ENCODE data around the gene SHLD1. TPM values are rescaled to one million over a fixed set of nuclear protein-coding genes. Genes with fewer than 3 reads are reported as not detected.
A peak's percentile ranks its signal among the peaks of the same experiment; 100 is the strongest.
"Not testable (repeated sequence)": the region's sequence is repeated elsewhere in the genome, so short reads cannot be mapped to it uniquely, and the experiment has no call there.

Gene SHLD1, protein sequence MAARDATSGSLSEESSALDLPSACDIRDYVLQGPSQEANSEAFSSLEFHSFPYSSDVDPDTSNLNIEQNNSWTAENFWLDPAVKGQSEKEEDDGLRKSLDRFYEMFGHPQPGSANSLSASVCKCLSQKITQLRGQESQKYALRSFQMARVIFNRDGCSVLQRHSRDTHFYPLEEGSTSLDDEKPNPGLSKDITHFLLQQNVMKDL
- total RNA-seq: 1 to 10 TPM; 4.6 to 5.3 TPM

GRCh38 chr20:5749952-5750779, at the start of gene SHLD1:
SHLD1 (plus strand) TSS chr20:5750401; CDS start chr20:5772866, 22,465 bp downstream.
- no peaks in the 10 kb centered on the region for H3K36me3 ChIP-seq
- H3K4me1 ChIP-seq (ENCODE audit: control insufficient read depth in 1 of 2, low read depth in 2 of 2): peaks cover 5 to 10% of the 10 kb centered on the region in 2 donors
- peak within 1 kb of the TSS; percentile 92 for H3K4me3 ChIP-seq
- peak; percentile 85 for ATAC-seq (ENCODE audit: insufficient number of reproducible peaks, low FRiP score, low read depth)
- peak within 1 kb of the TSS; percentile 64 to 77 for H3K27ac ChIP-seq
- H3K9me3 ChIP-seq: no peaks in the 10 kb centered on the region
- H3K27me3 ChIP-seq (replicated peaks; ENCODE audit: insufficient read depth): no peaks in the 10 kb centered on the region
- TF ChIP-seq, protein P1, sequence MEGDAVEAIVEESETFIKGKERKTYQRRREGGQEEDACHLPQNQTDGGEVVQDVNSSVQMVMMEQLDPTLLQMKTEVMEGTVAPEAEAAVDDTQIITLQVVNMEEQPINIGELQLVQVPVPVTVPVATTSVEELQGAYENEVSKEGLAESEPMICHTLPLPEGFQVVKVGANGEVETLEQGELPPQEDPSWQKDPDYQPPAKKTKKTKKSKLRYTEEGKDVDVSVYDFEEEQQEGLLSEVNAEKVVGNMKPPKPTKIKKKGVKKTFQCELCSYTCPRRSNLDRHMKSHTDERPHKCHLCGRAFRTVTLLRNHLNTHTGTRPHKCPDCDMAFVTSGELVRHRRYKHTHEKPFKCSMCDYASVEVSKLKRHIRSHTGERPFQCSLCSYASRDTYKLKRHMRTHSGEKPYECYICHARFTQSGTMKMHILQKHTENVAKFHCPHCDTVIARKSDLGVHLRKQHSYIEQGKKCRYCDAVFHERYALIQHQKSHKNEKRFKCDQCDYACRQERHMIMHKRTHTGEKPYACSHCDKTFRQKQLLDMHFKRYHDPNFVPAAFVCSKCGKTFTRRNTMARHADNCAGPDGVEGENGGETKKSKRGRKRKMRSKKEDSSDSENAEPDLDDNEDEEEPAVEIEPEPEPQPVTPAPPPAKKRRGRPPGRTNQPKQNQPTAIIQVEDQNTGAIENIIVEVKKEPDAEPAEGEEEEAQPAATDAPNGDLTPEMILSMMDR (IDR thresholded peaks at IDR 0.05): no peak
- peak; percentile 43 for DNase-seq (ENCODE audit: low spot score)

- H3K27me3 ChIP-seq (replicated peaks; ENCODE audit: insufficient read depth); ATAC-seq (ENCODE audit: insufficient number of reproducible peaks, low FRiP score, low read depth); H3K36me3 ChIP-seq; H3K4me3 ChIP-seq; H3K4me1 ChIP-seq (ENCODE audit: control insufficient read depth in 1 of 2, low read depth in 2 of 2); DNase-seq (ENCODE audit: low spot score); H3K27ac ChIP-seq; H3K9me3 ChIP-seq: not testable (repeated sequence)
Measured at GRCh38 chr20:5702339-5702738, 47.9 kb upstream of the SHLD1 start.

- Histone ChIP-seq H3K4me3 (no peak overlapping the region), H3K27ac (no peak overlapping the region)
- ATAC-seq (ENCODE audit: insufficient number of reproducible peaks, low FRiP score, low read depth): no peak
Measured at GRCh38 chr20:5703681-5704101, 46.5 kb upstream of the SHLD1 start.

DNA sequence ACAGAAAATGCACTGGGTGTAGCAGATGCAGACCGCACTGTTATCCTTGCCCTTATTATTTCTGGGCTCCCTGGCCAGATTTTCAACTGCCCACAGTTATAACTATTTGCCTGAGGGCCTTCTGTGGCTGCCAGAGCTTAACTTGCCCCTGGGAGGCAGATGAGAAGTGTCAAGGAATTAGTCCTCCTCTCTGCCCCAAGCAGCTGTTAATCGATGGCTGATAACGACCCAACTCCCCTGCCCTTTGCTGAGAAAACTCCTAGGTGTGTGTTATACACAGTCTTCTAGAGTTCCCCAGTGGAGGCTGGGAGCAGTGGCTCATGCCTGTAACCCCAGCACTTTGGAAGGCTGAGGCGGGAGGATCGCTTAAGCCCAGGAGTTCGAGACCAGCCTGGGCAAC, 44.4 kb upstream of the SHLD1 start:
- Histone ChIP-seq H3K4me1 (ENCODE audit: control insufficient read depth in 1 of 2, low read depth in 2 of 2) (no peaks in the 10 kb centered on the region), H3K4me3 (no peak overlapping the region), H3K36me3 (no peaks in the 10 kb centered on the region), H3K27me3 (replicated peaks; ENCODE audit: insufficient read depth) (no peaks in the 10 kb centered on the region), H3K27ac (no peak overlapping the region), H3K9me3 (no peaks in the 10 kb centered on the region)
- TF ChIP-seq, protein P1 (IDR thresholded peaks at IDR 0.05): no peak
- no peak for DNase-seq (ENCODE audit: low spot score)
- no peak for ATAC-seq (ENCODE audit: insufficient number of reproducible peaks, low FRiP score, low read depth)

More at GRCh38 chr20:5703681-5704101, 46.5 kb upstream of the SHLD1 start:
- Histone ChIP-seq H3K36me3 (no peaks in the 10 kb centered on the region), H3K27me3 (replicated peaks; ENCODE audit: insufficient read depth) (no peaks in the 10 kb centered on the region), H3K4me1 (ENCODE audit: control insufficient read depth in 1 of 2, low read depth in 2 of 2) (no peaks in the 10 kb centered on the region), H3K9me3 (no peaks in the 10 kb centered on the region)
- TF ChIP-seq, protein P1 (IDR thresholded peaks at IDR 0.05): no peak
- DNase-seq (ENCODE audit: low spot score): no peak

GRCh38 chr20:5706797-5707196, 43.4 kb upstream of the SHLD1 start:
- Histone ChIP-seq H3K27ac (no peak overlapping the region), H3K4me3 (no peak overlapping the region)
- no peak for ATAC-seq (ENCODE audit: insufficient number of reproducible peaks, low FRiP score, low read depth)

More at GRCh38 chr20:5706797-5707196, 43.4 kb upstream of the SHLD1 start:
- no peaks in the 10 kb centered on the region for H3K36me3 ChIP-seq
- H3K9me3 ChIP-seq: no peaks in the 10 kb centered on the region
- H3K4me1 ChIP-seq (ENCODE audit: control insufficient read depth in 1 of 2, low read depth in 2 of 2): no peaks in the 10 kb centered on the region
- no peaks in the 10 kb centered on the region for H3K27me3 ChIP-seq (replicated peaks; ENCODE audit: insufficient read depth)
- no peak for DNase-seq (ENCODE audit: low spot score)
- TF ChIP-seq, protein P1 (IDR thresholded peaks at IDR 0.05): no peak
